Stimulated activated CD8-positive, alpha-beta memory T cell treated with anti-CD3 and anti-CD28 coated beads, Interleukin-15, amount 100 ng/mL, for 4 hours (primary cell): Measurements from ENCODE around the gene XK.
"Not testable (repeated sequence)": the region's sequence is repeated elsewhere in the genome, so short reads cannot be mapped to it uniquely, and the experiment has no call there.

Experiments used
- DNase-seq, 2 donors: peaks; one replicate each; pipeline ENCODE4 v3.0.0-alpha.2; 2020; ENCODE audit warnings: low read depth in 2 of 2

Gene XK

GRCh38 chrX:37753384-37753783 is 67.8 kb downstream of the XK start:
- no peak for DNase-seq

GRCh38 chrX:37754516-37754915 is 68.9 kb downstream of the XK start:
- DNase-seq: no peak

DNA sequence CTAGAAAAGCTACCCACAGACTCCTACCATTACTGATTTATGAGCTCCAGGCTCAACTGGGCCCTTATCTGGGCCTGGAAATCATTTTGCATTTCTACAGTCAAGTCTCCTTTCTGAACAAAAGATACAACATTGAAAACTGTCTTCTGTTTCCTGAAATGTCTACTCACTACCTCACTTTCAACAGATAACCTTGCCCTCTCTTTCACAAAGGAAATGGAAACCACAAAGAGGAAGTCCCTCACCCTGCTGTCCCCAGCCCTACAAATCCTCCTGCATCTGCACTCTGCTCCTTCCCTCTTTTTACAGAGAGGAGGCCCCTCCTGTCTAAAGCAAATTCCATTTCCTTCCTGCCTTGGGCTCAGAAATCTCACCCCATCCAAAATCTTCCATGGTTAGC is 69.4 kb downstream of the XK start:
- DNase-seq: no peak

GRCh38 chrX:37757082-37757481 is 71.5 kb downstream of the XK start:
- no peak for DNase-seq

- DNase-seq: no peak
Observed at GRCh38 chrX:37759351-37759750, 73.8 kb downstream of the XK start.

GRCh38 chrX:37759878-37760418 is 74.4 kb downstream of the XK start:
- DNase-seq: no peak

DNA sequence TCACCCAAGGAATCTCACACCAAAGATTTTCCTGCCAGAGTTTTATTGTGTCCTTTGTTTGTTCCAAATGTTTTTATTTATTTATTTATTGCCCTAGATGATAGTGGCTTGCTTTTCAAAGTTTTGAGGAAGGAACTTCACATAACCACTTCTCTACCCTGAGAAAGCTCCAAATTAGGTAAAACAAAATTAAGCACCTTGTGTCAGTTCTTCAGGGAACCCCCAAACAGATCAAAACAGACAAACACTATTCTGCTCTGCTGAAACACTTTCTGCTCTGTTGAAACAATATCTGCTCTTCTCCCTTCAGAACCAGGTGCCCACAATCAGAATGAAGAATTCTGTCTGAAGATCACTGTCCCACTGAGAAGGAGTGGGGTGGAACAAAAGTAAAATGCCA is 77.8 kb downstream of the XK start:
- no peak for DNase-seq

DNA sequence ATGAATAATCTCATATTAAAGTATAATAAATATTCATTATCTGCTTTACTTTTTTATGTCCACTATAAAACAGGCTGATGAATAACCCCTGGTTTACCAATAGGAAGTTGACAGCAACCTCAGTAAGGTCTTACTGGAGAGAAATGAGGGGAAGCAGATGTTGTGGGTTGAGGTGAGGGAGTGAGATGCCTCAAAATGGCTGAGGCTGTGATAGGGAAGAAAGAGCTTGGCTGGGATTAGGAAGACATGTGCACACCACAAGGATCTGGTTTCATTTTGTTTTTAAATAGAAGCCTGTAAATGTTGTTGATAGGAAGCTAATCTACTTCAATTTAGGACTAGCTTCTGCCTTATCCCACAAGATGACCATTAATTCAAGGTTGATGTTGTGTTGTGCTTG is 79.9 kb downstream of the XK start:
- DNase-seq: no peak

GRCh38 chrX:37767430-37767829 is 81.8 kb downstream of the XK start:
- no peak for DNase-seq

DNA sequence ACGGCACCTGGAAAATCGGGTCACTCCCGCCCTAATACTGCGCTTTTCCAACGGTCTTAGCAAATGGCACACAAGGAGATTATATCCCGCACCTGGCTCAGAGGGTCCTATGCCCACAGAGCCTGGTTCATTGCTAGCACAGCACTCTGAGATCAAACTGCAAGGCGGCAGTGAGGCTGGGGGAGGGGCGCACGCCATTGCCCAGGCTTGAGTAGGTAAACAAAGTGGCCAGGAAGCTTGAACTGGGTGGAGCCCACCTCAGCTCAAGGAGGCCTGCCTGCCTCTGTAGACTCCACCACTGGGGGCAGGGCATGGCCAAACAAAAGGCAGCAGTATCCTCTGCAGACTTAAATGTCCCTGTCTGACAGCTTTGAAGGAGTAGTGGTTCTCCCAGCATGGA is 83.3 kb downstream of the XK start:
- not testable (repeated sequence) for DNase-seq

- no peak for DNase-seq
Observed at GRCh38 chrX:37776283-37776986, 90.8 kb downstream of the XK start.

DNA sequence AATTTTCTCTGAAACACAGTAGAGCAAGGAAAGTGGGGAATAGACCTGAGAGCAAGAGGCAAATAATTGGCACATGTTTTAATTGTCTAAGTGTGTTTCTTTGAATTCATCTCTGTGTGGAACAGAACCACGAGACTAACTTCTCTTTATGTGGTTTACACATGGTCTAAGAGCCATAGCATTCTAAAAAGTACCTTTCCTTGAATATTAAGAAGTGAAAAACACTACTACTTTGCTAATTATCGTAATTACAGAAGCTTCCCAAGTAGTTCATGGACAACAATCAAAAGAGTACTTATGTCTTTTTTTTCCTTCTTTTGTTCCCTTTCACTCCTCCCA is 91.4 kb downstream of the XK start:
- DNase-seq: no peak

- DNase-seq: no peak
Observed at GRCh38 chrX:37779857-37780256, 94.3 kb downstream of the XK start, which contains the start of gene CYBB. Gene CYBB, plus strand, starts transcription at chrX:37780059. Its CDS starts 19 bp downstream, at chrX:37780078.

GRCh38 chrX:37781081-37781480 is 95.5 kb downstream of the XK start:
- no peak for DNase-seq
